KBM-7 (cell line): ENCODE results near the gene TEX55.
A peak's percentile ranks its signal among the peaks of the same experiment; 100 is the strongest.
"Not testable (repeated sequence)": the region's sequence is repeated elsewhere in the genome, so short reads cannot be mapped to it uniquely, and the experiment has no call there.

ENCODE experiments used
- DNase-seq: peaks from one replicate; pipeline ENCODE4 v3.0.0-alpha.2; 2015
- in situ Hi-C: fragments of 300-500 bp; cut with MboI; formaldehyde crosslinking; loops from 2 replicates; pipeline ENCODE4 v1.14.3; 2020; ENCODE audit warnings: low sequenced_read_pairs, low pct_unique_long_range_greater_than_20kb, mixed read lengths

Gene TEX55

GRCh38 chr3:119156868-119157267 is 10.9 kb downstream of the TEX55 start:
- in situ Hi-C loops, result no loop called here
- DNase-seq, result peak; percentile 16

GRCh38 chr3:119157971-119158370 is 12.0 kb downstream of the TEX55 start:
- in situ Hi-C loops, result no loop called here

GRCh38 chr3:119160361-119160760 is 14.4 kb downstream of the TEX55 start:
- in situ Hi-C loops, result no loop called here
- no peak for DNase-seq

More at GRCh38 chr3:119157971-119158370, 12.0 kb downstream of the TEX55 start:
- DNase-seq, result no peak

- no peak for DNase-seq
- in situ Hi-C loops, result no loop called here
These were observed 14.8 kb downstream of the TEX55 start for GRCh38 chr3:119160815-119161214.

GRCh38 chr3:119161240-119161639 is 15.3 kb downstream of the TEX55 start:
- in situ Hi-C loops, result no loop called here
- DNase-seq, result no peak

- DNase-seq, in situ Hi-C loops: not testable (repeated sequence)
These were observed 18.8 kb downstream of the TEX55 start for GRCh38 chr3:119164745-119165144.

GRCh38 chr3:119170821-119171220 is 24.9 kb downstream of the TEX55 start:
- no peak for DNase-seq
- in situ Hi-C loops, result no loop called here

- DNase-seq, result no peak
- in situ Hi-C loops, result no loop called here
These were observed 27.4 kb downstream of the TEX55 start, which contains the start of gene UPK1B for GRCh38 chr3:119173325-119173724. Gene UPK1B, plus strand, starts transcription at chr3:119173598. Its CDS starts 13,144 bp downstream, at chr3:119186742.

- DNase-seq, result no peak
- in situ Hi-C loops, result no loop called here
These were observed 30.1 kb downstream of the TEX55 start for GRCh38 chr3:119175872-119176756.

GRCh38 chr3:119176778-119177177 is 30.8 kb downstream of the TEX55 start:
- in situ Hi-C loops, result no loop called here
- DNase-seq, result no peak

GRCh38 chr3:119177321-119177720 is 31.4 kb downstream of the TEX55 start:
- no peak for DNase-seq
- in situ Hi-C loops, result no loop called here

GRCh38 chr3:119181765-119182164 is 35.8 kb downstream of the TEX55 start:
- in situ Hi-C loops, result no loop called here
- DNase-seq, result no peak

GRCh38 chr3:119184111-119184510 is 38.1 kb downstream of the TEX55 start:
- in situ Hi-C loops, result no loop called here
- DNase-seq, result no peak

- DNase-seq, result no peak
- in situ Hi-C loops, result no loop called here
These were observed 39.0 kb downstream of the TEX55 start for GRCh38 chr3:119184796-119185570.

- in situ Hi-C loops, result no loop called here
These were observed 41.3 kb downstream of the TEX55 start for GRCh38 chr3:119187266-119187665.

GRCh38 chr3:119191800-119192199 is 45.8 kb downstream of the TEX55 start:
- in situ Hi-C loops, result no loop called here
- DNase-seq, result no peak

More at GRCh38 chr3:119187266-119187665, 41.3 kb downstream of the TEX55 start:
- DNase-seq, result no peak

GRCh38 chr3:119194237-119195150 is 48.5 kb downstream of the TEX55 start:
- no peak for DNase-seq
- in situ Hi-C loops, result no loop called here

GRCh38 chr3:119195151-119195476 is 49.1 kb downstream of the TEX55 start:
- in situ Hi-C loops, result no loop called here
- DNase-seq, result no peak

- in situ Hi-C loops, result no loop called here
- no peak for DNase-seq
These were observed 49.9 kb downstream of the TEX55 start for GRCh38 chr3:119195911-119196310.
